Stimulated activated CD4-positive, alpha-beta T cell treated with anti-CD3 and anti-CD28 coated beads, Interleukin-15, amount 100 ng/mL, for 48 hours (primary cell): ENCODE data around the gene OR1A1.
"Not testable (repeated sequence)": the region's sequence is repeated elsewhere in the genome, so short reads cannot be mapped to it uniquely, and the experiment has no call there.

Experiments used
- DNase-seq, 2 donors: peaks; one replicate each; pipeline ENCODE4 v3.0.0-alpha.2; 2020; ENCODE audit warnings: low read depth in 2 of 2

The OR1A1 gene, protein sequence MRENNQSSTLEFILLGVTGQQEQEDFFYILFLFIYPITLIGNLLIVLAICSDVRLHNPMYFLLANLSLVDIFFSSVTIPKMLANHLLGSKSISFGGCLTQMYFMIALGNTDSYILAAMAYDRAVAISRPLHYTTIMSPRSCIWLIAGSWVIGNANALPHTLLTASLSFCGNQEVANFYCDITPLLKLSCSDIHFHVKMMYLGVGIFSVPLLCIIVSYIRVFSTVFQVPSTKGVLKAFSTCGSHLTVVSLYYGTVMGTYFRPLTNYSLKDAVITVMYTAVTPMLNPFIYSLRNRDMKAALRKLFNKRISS

GRCh38 chr17:3207367-3207766, at the start of gene OR1A1:
Gene OR1A1, plus strand, starts transcription at chr17:3207667. Its CDS starts 7,954 bp downstream, at chr17:3215621.
- DNase-seq, result no peak

GRCh38 chr17:3167574-3167973, 39.9 kb upstream of the OR1A1 start:
- no peak for DNase-seq

GRCh38 chr17:3189961-3190360, 17.5 kb upstream of the OR1A1 start:
- no peak for DNase-seq

- DNase-seq, result no peak
Measured at GRCh38 chr17:3197219-3197618, 10.2 kb upstream of the OR1A1 start, which contains the start of gene OR1A2. Gene OR1A2, plus strand, starts transcription at chr17:3197519. Its CDS starts 0 bp downstream, at chr17:3197519.

- DNase-seq, result no peak
Measured at GRCh38 chr17:3208484-3208883, 1.0 kb downstream of the OR1A1 start.

- no peak for DNase-seq
Measured at GRCh38 chr17:3213001-3213400, 5.5 kb downstream of the OR1A1 start.

GRCh38 chr17:3213587-3213986, 6.1 kb downstream of the OR1A1 start:
- DNase-seq, result no peak

DNA sequence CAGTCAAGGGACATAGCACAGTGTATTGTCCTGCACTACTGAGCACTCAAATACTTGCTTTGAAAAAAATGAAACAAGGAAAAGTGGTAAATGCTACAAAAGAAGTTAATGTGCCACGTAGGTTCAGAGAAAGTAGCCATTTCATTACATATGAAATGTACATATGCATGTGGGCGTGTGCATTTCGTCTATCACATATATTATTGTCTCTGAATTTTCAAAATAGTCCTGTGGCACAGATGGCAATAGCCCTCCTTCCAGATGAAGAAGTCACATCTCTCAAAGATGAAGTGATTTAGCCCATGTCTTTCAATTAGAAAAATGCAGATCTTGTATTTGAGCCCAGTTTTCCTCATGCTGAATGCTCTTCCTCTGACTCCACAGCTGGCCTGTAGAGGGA, 12.5 kb downstream of the OR1A1 start:
- DNase-seq, result not testable (repeated sequence)

DNA sequence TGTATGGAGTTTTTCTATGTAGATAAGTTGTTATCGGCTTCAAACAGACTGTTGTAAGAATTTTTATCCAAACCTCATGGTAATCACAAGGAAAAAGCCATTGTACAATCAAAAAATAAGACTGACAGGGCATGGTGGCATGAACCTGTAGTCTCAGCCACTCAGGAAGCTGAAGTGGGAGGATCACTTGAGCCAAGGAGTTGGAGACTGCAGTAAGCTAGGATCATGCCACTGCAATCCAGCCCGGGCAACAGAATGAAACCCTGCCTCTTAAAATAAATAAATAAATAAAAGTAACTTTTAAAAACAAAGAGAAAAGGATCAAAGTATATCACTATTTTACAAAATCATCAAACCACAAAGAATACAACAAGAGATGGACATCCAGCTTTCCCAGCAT, 14.4 kb downstream of the OR1A1 start:
- DNase-seq, result no peak

DNA sequence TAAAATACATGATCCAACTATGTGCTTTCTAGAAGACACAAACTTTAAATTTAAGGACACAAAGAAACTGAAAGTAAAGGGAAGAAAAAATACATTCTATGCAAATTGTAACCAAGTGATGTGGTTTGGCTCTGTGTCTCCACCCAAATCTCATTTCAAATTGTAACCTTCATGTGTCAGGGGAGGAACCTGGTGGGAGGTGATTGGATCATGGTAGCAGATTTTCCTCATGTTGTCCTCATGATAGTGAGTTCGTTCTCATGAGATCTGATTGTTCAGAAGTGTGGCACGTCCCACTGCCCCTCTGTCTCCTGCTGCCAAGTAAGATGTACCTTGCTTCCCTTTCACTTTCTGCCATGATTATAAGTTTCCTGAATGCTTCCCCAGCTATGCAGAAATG, 15.0 kb downstream of the OR1A1 start:
- DNase-seq, result no peak

DNA sequence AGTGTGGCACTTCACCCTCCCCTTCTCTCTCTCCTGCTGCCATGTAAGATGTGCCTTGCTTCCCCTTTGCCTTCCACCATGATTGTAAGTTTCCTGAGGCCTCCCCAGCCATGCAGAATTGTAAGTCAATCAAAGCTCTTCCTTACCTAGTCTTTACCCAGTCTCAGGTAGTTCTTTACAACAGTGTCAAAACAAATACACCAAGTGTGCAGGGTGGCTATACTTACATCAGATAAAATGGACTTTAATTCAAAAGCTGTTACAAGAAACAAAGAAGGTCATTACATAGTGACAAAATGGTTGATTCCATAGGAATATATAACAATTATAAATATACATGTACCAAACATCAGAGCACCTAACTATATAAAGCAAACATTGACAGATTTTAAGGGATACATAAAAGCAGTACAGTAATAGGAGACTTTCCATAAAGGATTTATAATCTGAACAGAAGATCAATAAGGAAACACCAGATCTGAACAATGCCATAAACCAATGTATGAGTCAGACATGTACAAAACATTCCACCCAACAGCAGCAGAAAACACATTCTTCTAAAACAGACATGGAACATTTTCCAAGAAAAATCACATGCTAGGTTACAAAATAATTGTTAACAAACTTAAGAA, 17.4 kb downstream of the OR1A1 start:
- not testable (repeated sequence) for DNase-seq

DNA sequence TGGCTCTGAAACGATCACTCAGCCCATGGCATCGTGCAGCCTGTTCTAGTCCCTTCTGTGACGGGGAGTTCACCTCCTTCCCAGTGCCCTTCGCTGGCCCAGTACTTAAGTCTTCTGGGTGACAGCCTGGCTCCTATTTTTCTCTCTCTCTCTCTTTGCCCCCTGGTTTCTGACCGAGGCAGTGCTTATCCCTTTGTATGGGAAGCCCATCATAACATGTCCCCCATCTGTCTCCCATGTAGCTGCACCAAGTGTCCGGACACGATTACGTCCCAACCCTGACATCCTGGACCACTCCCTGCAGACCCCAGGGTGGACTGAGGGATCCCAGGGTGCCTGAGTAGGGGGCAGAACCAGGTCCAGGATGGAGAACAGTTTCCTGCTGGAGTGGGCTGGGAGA, 24.8 kb downstream of the OR1A1 start:
- DNase-seq, result not testable (repeated sequence)

DNA sequence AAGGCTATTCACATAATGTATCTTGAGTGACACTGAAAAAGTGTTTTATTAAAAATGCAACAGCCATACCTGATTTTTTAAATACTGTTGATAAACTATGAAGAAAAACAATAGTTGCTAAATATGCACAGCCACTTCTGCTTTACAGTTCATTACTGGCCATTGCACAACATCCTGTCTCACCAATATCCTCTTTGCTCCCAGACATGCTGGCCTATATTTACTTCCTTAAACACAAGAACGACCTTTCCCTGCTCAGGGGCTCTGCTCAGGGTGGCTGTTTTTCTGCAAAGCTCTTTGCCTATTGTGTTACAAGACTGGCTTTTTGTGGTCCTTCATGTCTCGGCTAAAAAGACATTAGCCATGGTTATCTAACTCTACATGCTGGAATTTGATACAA, 31.2 kb downstream of the OR1A1 start:
- not testable (repeated sequence) for DNase-seq

DNA sequence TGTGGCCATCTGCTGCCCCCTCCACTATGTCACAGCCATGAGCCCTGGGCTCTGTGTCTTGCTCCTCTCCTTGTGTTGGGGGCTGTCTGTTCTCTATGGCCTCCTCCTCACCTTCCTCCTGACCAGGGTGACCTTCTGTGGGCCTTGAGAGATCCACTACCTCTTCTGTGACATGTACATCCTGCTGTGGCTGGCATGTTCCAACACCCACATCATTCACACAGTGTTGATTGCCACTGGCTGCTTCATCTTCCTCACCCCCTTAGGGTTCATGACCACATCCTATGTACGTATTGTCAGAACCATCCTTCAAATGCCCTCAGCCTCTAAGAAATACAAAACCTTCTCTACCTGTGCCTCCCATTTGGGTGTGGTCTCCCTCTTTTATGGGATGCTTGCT, 33.6 kb downstream of the OR1A1 start:
- not testable (repeated sequence) for DNase-seq

GRCh38 chr17:3244841-3245240, 37.4 kb downstream of the OR1A1 start:
- DNase-seq, result not testable (repeated sequence)

GRCh38 chr17:3249013-3249412, 41.5 kb downstream of the OR1A1 start:
- DNase-seq, result not testable (repeated sequence)

- DNase-seq, result no peak
Measured at GRCh38 chr17:3256575-3256974, 49.1 kb downstream of the OR1A1 start.

DNA sequence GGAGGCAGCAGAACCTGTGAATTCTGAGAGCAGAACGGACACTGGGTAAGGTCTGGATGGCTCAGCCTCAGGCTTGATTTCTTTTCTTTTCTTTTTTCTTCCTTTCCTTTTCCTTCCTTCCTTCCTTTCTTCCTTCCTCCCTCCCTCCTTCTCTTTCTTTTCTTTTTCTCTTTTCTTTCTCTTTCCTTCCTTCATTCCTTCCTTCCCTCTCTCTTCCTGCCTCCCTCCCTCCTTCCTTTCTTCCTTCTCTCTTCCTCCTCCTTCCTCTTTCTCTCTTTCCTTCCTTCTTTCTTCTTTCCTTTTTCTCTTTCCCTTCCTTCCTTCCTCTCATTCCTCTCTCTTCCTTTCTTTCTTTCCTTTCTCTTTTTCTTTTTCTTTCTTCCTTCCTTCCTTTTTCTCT, 52.7 kb downstream of the OR1A1 start:
- DNase-seq, result no peak

- no peak for DNase-seq
Measured at GRCh38 chr17:3260600-3260999, 53.1 kb downstream of the OR1A1 start.
